Body of pancreas (tissue), 4 donors: ENCODE measurements around the gene CACYBP.

ENCODE experiments used
- POLR2A ChIP-seq, 3 donors: fragments of 450-650 bp; IDR thresholded peaks; one replicate each; pipeline ENCODE4 v1.6.1; 2016; ENCODE audit warnings: antibody characterized with exemption in 3 of 3, mild to moderate bottlenecking in 2 of 3
- TF ChIP-seq, protein P1 (sequence below), 7 experiments: fragments of 450-650 bp in 4 of 7; fragments of 200-600 bp in 3 of 7; sonication (generic) in 3 of 7; IDR thresholded peaks; one replicate each; pipeline ENCODE4 v1.5.1; 2016 to 2019; ENCODE audit warnings: antibody characterized with exemption in 7 of 7

DNA sequence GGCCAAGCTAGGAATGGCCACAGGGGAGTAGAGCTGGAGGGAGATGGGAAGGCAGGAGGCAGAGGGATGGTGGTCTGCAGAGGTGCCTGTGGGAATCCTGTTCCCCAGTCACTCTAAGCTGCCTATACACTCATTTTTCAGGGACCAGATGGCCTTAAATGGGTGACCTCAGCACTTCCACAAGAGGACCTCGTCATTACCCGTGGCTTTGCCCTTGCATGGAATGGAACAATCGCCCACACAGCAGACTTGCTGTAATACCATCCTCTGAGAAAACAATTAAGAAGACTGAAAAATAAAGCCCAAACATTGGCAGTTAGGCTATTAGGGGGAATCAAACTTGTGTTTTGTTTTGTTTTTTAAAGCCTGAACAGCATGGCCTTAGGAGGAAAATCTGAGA, 55.0 kb downstream of the CACYBP start:
- TF ChIP-seq, protein P1, sequence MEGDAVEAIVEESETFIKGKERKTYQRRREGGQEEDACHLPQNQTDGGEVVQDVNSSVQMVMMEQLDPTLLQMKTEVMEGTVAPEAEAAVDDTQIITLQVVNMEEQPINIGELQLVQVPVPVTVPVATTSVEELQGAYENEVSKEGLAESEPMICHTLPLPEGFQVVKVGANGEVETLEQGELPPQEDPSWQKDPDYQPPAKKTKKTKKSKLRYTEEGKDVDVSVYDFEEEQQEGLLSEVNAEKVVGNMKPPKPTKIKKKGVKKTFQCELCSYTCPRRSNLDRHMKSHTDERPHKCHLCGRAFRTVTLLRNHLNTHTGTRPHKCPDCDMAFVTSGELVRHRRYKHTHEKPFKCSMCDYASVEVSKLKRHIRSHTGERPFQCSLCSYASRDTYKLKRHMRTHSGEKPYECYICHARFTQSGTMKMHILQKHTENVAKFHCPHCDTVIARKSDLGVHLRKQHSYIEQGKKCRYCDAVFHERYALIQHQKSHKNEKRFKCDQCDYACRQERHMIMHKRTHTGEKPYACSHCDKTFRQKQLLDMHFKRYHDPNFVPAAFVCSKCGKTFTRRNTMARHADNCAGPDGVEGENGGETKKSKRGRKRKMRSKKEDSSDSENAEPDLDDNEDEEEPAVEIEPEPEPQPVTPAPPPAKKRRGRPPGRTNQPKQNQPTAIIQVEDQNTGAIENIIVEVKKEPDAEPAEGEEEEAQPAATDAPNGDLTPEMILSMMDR (IDR thresholded peaks at IDR 0.05): no peak
- TF ChIP-seq POLR2A (IDR thresholded peaks at IDR 0.05): no peak
